Measurements from ENCODE around the gene SPTLC1.
"Not testable (repeated sequence)": the region's sequence is repeated elsewhere in the genome, so short reads cannot be mapped to it uniquely, and the experiment has no call there.

GRCh38 chr9:92001948-92002347 is 113.3 kb downstream of the SPTLC1 start:
- TF ChIP-seq, protein P1, sequence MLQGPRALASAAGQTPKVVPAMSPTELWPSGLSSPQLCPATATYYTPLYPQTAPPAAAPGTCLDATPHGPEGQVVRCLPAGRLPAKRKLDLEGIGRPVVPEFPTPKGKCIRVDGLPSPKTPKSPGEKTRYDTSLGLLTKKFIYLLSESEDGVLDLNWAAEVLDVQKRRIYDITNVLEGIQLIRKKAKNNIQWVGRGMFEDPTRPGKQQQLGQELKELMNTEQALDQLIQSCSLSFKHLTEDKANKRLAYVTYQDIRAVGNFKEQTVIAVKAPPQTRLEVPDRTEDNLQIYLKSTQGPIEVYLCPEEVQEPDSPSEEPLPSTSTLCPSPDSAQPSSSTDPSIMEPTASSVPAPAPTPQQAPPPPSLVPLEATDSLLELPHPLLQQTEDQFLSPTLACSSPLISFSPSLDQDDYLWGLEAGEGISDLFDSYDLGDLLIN (CRISPR knock-in tag; IDR thresholded peaks at IDR 0.05; ENCODE audit: borderline replicate concordance), result not testable (repeated sequence)
- not testable (repeated sequence) for TF ChIP-seq ZNF33B (CRISPR knock-in tag; IDR thresholded peaks at IDR 0.05); CTCF (CRISPR knock-in tag; IDR thresholded peaks at IDR 0.05); SOX6 (IDR thresholded peaks at IDR 0.05); SOX6 (CRISPR knock-in tag; IDR thresholded peaks at IDR 0.05); KAT7 (CRISPR knock-in tag; IDR thresholded peaks at IDR 0.05; ENCODE audit: borderline replicate concordance); RBAK (CRISPR knock-in tag; IDR thresholded peaks at IDR 0.05); SIN3A (IDR thresholded peaks at IDR 0.05; ENCODE audit: borderline replicate concordance, low read depth, low read length); HES4 (CRISPR knock-in tag; IDR thresholded peaks at IDR 0.05; ENCODE audit: borderline replicate concordance); ZFP37 (CRISPR knock-in tag; IDR thresholded peaks at IDR 0.05; ENCODE audit: borderline replicate concordance); ATF7 (IDR thresholded peaks at IDR 0.05); ATF7 (CRISPR knock-in tag; IDR thresholded peaks at IDR 0.05); ZBTB8A (CRISPR knock-in tag; IDR thresholded peaks at IDR 0.05; ENCODE audit: borderline replicate concordance, low read depth); ZNF24 (IDR thresholded peaks at IDR 0.05)
- TF ChIP-seq, protein P2, sequence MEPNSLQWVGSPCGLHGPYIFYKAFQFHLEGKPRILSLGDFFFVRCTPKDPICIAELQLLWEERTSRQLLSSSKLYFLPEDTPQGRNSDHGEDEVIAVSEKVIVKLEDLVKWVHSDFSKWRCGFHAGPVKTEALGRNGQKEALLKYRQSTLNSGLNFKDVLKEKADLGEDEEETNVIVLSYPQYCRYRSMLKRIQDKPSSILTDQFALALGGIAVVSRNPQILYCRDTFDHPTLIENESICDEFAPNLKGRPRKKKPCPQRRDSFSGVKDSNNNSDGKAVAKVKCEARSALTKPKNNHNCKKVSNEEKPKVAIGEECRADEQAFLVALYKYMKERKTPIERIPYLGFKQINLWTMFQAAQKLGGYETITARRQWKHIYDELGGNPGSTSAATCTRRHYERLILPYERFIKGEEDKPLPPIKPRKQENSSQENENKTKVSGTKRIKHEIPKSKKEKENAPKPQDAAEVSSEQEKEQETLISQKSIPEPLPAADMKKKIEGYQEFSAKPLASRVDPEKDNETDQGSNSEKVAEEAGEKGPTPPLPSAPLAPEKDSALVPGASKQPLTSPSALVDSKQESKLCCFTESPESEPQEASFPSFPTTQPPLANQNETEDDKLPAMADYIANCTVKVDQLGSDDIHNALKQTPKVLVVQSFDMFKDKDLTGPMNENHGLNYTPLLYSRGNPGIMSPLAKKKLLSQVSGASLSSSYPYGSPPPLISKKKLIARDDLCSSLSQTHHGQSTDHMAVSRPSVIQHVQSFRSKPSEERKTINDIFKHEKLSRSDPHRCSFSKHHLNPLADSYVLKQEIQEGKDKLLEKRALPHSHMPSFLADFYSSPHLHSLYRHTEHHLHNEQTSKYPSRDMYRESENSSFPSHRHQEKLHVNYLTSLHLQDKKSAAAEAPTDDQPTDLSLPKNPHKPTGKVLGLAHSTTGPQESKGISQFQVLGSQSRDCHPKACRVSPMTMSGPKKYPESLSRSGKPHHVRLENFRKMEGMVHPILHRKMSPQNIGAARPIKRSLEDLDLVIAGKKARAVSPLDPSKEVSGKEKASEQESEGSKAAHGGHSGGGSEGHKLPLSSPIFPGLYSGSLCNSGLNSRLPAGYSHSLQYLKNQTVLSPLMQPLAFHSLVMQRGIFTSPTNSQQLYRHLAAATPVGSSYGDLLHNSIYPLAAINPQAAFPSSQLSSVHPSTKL (CRISPR knock-in tag; IDR thresholded peaks at IDR 0.05), result not testable (repeated sequence)
